Fibroblast of skin of back (primary cell): Measurements from ENCODE around the gene SLC10A3. TPM values are rescaled to one million over a fixed set of nuclear protein-coding genes. Genes with fewer than 3 reads are reported as not detected.

ENCODE experiments used
- DNase-seq: peaks from one replicate; pipeline ENCODE4 v3.0.0-alpha.2; 2013
- polyA plus RNA-seq, 2 experiments: library from polyadenylated mRNA; unstranded; fragments of 120-200 nt; gene quantifications; one replicate each; pipeline ENCODE4 v1.2.1, GENCODE V29; 2013; ENCODE audit not compliant: insufficient read length in 2 of 2

The SLC10A3 gene
- 26.7 TPM for polyA plus RNA-seq (2013, experiment 1 of 2; ENCODE audit: insufficient read length)
- 25.0 TPM for polyA plus RNA-seq (2013, experiment 2 of 2; ENCODE audit: insufficient read length)

GRCh38 chrX:154490414-154491083 is at the start of gene SLC10A3:
SLC10A3 (minus strand) TSS chrX:154490629; CDS start chrX:154488940, 1,689 bp downstream.
- peak; percentile 93 for DNase-seq

DNA sequence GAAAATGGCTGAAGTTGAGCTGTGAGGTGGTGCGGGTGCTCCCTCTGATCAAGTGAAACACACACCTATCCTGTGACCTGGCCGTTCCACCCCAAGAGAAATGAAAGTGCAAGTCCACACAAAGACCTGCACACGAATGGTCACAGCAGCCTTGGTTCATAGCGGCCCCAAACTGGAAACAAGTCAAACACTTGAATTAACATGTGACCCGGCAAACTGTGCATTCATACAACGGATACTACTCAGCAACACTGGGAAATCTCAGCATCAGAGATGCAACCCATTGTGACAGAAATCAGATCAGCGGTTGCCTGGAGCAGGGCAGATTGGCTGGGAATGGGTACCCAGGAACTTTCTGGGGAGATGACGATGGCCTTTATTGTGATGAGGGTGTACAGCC is 48.6 kb upstream of the SLC10A3 start:
- DNase-seq = no peak

- no peak for DNase-seq
Measured at GRCh38 chrX:154535892-154536291, 45.5 kb upstream of the SLC10A3 start.

DNA sequence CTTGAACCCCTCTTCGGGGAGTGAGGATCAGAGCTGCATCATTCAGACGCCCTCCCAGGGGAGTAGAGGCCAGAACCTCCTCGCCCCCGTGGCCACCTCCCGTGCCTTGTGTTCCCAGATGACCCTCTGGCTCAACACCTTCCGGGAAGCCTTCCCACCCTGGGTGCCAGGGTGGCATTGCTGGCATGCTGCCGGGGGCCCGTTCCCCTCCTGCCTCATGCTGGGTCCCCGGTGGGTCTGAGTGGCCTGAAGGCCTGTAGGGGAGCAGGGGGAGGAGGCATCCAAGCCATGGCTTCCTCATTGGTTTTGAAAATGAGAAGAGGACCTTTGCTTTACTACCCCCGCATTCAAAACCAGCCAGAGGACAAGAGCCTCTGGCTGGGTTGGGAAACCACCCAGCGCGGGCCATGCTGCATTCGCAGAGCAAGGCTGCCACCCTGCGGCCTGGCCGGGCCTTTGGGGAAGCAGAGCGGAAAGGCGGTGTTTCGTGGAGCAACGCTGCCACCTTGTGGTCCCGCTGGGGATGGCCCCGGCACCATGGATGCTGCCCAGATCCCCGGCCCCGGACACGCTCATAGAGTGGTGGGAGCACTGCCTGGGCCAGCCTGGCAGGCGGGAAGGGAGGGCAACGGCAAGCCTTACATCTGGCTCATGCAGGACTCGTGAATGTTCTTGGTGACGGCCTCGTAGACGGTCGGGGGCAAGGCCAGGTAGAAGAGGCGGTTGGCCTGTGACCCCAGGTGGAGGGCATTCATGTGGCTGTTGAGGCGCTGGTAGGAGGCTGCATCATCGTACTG is 44.3 kb upstream of the SLC10A3 start:
- DNase-seq = peak; percentile 74

DNA sequence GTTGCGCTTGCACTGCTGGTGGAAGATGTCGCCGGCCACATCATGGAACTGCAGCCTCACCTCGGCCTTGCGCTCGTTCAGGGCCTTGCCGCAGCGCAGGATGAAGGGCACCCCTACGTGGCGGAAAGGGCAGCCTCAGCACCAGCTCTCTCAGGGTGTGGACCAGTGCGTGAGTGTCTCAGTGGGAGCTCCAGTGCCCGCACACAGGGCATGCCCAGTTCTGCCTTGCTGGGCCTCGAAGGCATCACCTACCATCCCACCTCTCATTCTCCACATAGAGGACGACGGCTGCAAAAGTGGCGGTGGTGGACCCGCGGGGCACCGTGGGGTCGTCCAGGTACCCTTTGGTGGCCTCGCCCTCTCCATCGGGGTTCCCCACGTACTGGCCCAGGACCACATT is 42.3 kb upstream of the SLC10A3 start:
- DNase-seq = no peak

DNA sequence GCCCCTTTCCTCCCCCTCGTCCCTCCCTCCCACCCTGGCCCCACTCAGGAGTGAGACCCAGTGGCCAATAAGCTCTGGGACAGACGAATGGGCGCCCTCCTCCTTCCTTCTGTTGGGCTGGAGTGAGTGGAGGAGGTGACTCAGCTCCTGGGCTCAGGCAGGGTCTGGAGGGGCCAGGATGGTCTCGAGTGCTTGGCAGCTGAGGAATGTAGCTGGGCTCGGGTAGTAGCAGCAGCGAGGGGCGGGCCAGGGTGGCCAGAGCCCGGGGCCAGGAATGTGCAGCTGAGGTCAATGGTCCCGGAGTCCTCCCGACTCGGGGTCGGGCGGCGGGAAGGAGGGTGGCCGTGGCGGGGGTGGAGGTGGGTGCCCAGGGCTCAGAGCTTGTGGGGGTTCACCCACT is 41.2 kb upstream of the SLC10A3 start:
- DNase-seq = peak; percentile 57

GRCh38 chrX:154530286-154530685 is 39.9 kb upstream of the SLC10A3 start:
- no peak for DNase-seq

DNA sequence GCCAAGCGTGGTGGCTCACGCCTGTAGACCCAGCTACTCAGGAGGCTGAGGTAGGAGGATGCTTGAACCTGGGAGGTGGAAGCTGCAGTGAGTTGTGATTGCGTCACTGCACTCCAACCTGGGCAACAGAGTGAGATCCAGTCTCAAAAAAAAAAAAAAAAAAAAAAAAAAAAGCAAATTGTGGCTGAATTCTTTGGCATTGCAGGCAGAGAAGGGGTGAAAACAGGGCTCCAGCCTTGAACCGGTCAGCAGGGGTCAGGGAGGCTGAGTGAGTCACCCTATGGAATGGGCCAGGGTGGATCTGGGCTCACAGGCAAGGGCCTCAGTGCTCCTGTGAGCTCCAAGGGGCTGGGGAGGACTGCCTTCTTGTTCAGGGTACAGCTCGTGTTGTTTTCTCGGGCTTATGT is 38.8 kb upstream of the SLC10A3 start:
- no peak for DNase-seq

DNA sequence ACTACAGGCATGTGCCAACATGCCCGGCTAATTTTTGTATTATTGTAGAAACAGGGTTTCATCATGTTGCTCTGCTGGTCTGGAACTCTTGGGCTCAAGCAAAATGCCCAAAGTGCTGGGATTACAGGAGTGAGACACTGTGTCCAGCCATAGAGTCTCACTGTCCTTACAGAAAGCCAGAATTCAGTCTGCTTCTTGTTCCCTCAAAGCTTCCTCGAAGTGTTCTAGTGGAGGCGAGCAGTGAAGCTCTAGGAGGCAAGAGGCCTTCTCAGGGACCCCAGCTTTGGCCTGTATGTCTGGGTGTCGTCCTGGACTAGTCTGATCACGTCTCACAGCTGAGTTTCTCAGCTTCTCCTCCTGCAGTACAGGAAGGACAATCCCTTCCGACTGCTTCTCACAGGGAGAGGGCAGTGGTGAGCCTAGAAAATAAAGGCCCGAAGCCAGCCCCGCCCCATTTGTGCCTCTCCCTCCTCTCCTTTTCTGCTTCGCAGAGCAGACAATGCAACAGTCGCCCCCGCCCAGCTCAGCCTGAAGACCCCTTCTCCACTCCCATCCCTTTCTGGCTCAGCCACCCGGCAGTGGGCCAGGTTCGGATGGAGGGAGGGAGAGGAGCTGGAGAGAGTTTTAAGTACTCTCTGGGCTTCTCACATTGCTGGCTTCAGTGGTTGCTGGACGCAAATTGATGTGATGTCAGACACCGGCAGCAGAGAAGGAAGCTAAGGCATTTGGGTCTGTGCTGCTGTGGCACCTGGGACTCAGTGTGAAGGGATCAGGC is 36.7 kb upstream of the SLC10A3 start:
- DNase-seq = peak; percentile 75

DNA sequence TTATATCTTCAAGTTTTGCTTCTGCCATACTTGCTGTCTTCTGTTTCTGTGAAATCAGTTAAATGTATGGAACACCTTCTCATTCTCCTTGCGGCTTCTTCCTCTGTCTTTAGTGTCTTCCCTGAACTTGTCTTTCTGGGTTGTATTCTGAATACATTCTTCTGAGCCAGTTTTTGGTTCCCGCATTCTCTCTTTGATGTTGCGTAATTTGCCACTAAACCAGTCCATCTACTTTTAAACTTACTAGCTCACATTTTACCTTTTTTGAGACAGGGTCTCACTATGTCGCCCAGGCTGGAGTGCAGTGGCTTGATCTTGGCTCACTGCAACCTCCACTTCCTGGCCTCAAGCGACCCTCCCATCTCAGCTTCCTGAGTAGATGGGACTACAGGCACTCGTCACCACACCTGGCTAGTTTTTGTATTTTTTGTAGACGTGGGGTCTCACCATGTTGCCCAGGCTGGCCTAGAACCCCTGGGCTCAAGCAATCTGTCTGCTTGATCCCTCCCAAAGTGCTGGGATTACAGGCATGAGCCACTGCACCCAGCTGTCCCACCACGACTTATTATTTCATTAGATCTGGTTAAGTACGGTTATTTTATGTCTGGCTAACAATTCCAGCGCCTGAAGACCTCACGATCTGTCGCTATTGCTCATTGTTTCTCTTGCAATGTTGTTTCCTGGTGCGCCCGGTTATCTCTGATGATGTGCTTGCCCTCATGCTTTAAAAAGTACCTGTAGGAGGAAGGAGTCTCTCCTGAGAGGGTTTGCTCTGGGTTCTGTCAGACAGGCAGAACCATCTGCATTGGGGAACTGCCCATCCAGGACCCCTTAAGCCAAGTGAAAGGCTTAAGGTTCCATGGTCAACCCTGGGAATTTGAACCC is 35.4 kb upstream of the SLC10A3 start:
- DNase-seq = no peak

GRCh38 chrX:154519389-154519788 is 29.0 kb upstream of the SLC10A3 start:
- no peak for DNase-seq

GRCh38 chrX:154517101-154517781 is 26.8 kb upstream of the SLC10A3 start:
- no peak for DNase-seq

GRCh38 chrX:154516656-154517100 is 26.2 kb upstream of the SLC10A3 start:
- DNase-seq = peak; percentile 27

DNA sequence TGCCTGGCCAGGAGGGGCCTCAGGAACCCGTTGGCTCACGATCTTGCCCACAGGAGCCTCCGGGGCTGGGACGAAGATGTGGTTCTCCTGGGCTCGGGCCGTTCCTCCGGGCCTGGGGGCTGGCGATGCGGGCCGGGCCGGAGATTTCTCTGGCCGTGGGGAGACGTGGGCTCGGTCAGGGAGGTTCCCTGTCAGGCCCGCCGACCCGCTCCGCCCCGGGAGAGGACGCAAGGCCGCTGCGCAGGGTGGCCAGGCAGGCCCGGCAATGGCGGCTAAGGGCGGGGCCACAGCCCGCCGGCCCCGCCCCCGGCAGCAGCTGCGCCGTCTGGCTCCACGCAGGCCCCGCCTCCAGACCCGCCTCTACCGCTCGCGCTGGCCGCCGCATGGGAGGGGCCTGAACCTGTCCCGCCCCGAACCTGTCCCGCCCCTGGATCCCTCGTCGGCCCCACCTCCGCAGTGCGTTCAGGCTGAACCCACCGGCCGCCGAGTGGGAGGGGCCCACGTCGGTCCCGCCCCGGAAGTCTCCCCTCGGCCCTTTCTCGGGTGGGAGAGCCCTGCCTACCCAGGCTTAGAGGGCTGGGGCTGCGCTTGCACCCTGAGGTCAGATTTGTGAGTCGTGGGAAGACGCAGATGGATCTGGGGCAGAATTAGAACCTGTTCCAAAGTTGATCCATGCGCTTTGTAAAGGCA is 25.7 kb upstream of the SLC10A3 start, which contains the start of gene FAM3A:
TSS of gene FAM3A (minus strand) at position 267 of the 690 bp plus-strand sequence. CDS start 460 bp downstream, outside the sequence.
- peak; percentile 83 for DNase-seq

GRCh38 chrX:154515090-154515965 is 24.9 kb upstream of the SLC10A3 start:
- no peak for DNase-seq

DNA sequence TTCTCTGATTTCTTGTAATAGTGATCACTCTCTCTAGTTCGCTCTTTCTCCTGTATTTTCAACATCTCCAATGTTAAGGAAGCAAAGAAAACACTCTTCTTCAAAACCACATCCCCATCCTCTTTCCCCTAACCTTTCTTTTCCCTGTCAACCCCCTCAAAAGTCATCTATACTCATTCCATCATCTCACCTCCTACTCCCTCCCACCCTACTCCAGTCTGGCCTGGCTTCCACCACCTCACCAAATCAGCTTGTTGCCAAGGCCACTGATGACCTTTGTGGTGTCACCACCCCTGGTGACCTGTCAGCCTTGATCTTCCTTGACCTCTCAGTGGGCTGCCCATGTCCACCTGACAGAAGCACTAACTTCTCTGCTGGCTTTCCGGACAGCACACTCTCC is 23.3 kb upstream of the SLC10A3 start:
- no peak for DNase-seq

GRCh38 chrX:154512879-154513553 is 22.6 kb upstream of the SLC10A3 start:
- no peak for DNase-seq

- no peak for DNase-seq
Measured at GRCh38 chrX:154511761-154512160, 21.3 kb upstream of the SLC10A3 start.

GRCh38 chrX:154509455-154509854 is 19.0 kb upstream of the SLC10A3 start:
- no peak for DNase-seq
